Panc1 (cell line): ENCODE measurements around the gene UBE2J2. TPM values are rescaled to one million over a fixed set of nuclear protein-coding genes. Genes with fewer than 3 reads are reported as not detected.
"Not testable (repeated sequence)": the region's sequence is repeated elsewhere in the genome, so short reads cannot be mapped to it uniquely, and the experiment has no call there.

Experiments
- ATAC-seq: fragments of 200-7000 bp; cut with Tn5 transposase; 2 replicates; pipeline ENCODE4 v1.9.1; 2020; ENCODE audit warnings: mild to moderate bottlenecking, moderate library complexity
- BruUV-seq: library from RNA; stranded (reverse); fragments of 400-500 nt; replicated peaks from 2 replicates; lab custom pipeline; 2021; lab: Mats Ljungman, UMichigan
- CTCF ChIA-PET: fragments of 300-600 bp; sonication (Branson Sonifier 250); formaldehyde crosslinking; loops from one replicate; lab custom pipeline; 2022; ENCODE audit warnings: antibody characterized with exemption; lab: Charles Lee
- POLR2A ChIA-PET: fragments of 300-600 bp; sonication (Branson Sonifier 250); formaldehyde crosslinking; loops from one replicate; lab custom pipeline; 2022; ENCODE audit warnings: antibody characterized with exemption; lab: Charles Lee
- DNase-seq: peaks from one replicate; pipeline ENCODE4 v3.0.0-alpha.2; 2010; ENCODE audit warnings: low read depth, low spot score
- H3K27ac ChIP-seq: 2 replicates; pipeline ENCODE4 v1.5.1; 2011; ENCODE audit warnings: mild to moderate bottlenecking, low read length, inconsistent platforms
- H3K27me3 ChIP-seq: fragments of 200-500 bp; sonication (Bioruptor generic); 2 replicates; pipeline ENCODE4 v1.6.0; 2014; ENCODE audit warnings: low read length, inconsistent platforms; ENCODE audit not compliant: control insufficient read depth, insufficient read depth
- H3K36me3 ChIP-seq: fragments of 200-500 bp; sonication (Bioruptor generic); 2 replicates; pipeline ENCODE4 v1.5.1; 2014; ENCODE audit warnings: inconsistent platforms, mild to moderate bottlenecking, low read length, moderate library complexity; ENCODE audit not compliant: control insufficient read depth, insufficient read depth
- H3K4me1 ChIP-seq: 2 replicates; pipeline ENCODE4 v1.5.1; 2011; ENCODE audit warnings: inconsistent platforms, mild to moderate bottlenecking, low read length, moderate library complexity; ENCODE audit not compliant: control insufficient read depth, insufficient read depth
- H3K4me3 ChIP-seq, 2 experiments: 2 replicates each; pipeline ENCODE4 v1.5.1; 2011 to 2012; ENCODE audit warnings: low read depth in 2 of 2, low read length in 2 of 2, mild to moderate bottlenecking in 2 of 2, inconsistent platforms in 1 of 2, moderate library complexity in 1 of 2
- H3K9me3 ChIP-seq: fragments of 200-500 bp; sonication (Bioruptor generic); 2 replicates; pipeline ENCODE4 v1.5.1; 2014; ENCODE audit warnings: low read depth, mild to moderate bottlenecking, inconsistent platforms, low read length, moderate library complexity; ENCODE audit not compliant: control insufficient read depth, insufficient read depth
- CTCF ChIP-seq: fragments of 450-650 bp; IDR thresholded peaks from 2 replicates; pipeline ENCODE4 v1.5.1; 2017; ENCODE audit warnings: mild to moderate bottlenecking
- POLR2AphosphoS5 ChIP-seq: IDR thresholded peaks from 2 replicates; pipeline ENCODE4 v1.6.1; 2012; ENCODE audit warnings: mild to moderate bottlenecking, low read depth, low read length, moderate library complexity
- REST ChIP-seq, 2 experiments: IDR thresholded peaks; 2 replicates each; pipeline ENCODE4 v1.6.1; 2011 to 2012; ENCODE audit warnings: low read depth in 2 of 2, control low read depth in 1 of 2, low read length in 1 of 2, mild to moderate bottlenecking in 1 of 2, moderate library complexity in 1 of 2; ENCODE audit not compliant: insufficient read depth in 1 of 2
- SIN3A ChIP-seq: IDR thresholded peaks from 2 replicates; pipeline ENCODE4 v1.6.1; 2012; ENCODE audit warnings: low read depth, mild to moderate bottlenecking, low read length, moderate library complexity, borderline replicate concordance; ENCODE audit not compliant: insufficient read depth
- TCF7L2 ChIP-seq: IDR thresholded peaks from 2 replicates; pipeline ENCODE4 v1.6.1; 2011; ENCODE audit warnings: mild to moderate bottlenecking, low read depth, low read length, inconsistent platforms
- in situ Hi-C: cut with HindIII; loops from 2 replicates; pipeline ENCODE4 v1.10.0; 2016; ENCODE audit warnings: low sequenced_read_pairs, low pct_unique_long_range_greater_than_20kb
- intact Hi-C: fragments of 100-400 bp; cut with micrococcal nuclease; formaldehyde crosslinking; loops from one replicate; pipeline ENCODE4 v1.10.0; 2022; ENCODE audit not compliant: unreplicated experiment
- total RNA-seq: library from RNA; stranded (reverse); gene quantifications from one replicate; pipeline ENCODE4 v1.2.1, GENCODE V29; 2021; ENCODE audit not compliant: unreplicated experiment

The UBE2J2 gene
- total RNA-seq, 1 experiment from 2014 or later: 101 TPM

DNA sequence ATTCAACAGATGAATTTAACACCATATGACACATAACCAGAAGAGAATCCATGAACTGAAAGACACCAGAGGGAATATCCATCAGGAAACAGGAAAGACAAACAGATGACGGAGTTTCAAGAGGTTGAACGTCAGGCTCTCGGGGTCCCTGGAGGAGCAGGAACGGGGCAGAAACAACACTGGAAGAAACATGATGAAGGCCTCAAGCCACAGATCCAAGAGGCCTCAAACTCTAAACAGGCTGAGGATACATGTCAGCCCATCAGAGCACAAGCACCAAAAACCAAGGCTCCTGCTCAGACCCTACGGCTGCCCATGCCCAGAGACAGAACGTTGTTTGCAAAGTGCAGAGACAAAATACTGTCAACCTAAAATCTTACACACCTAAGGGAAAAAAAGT lies 43.8 kb upstream of the UBE2J2 start:
- DNase-seq (no peak), ATAC-seq (no peak)
- no peaks in the 10 kb centered on the region for H3K9me3 ChIP-seq
- intact Hi-C loops (no loop called here), in situ Hi-C loops (no loop called here)
- peak overlapping the region; percentile 3; the same call in 1 of the 2 replicates for H3K27ac ChIP-seq
- no peak overlapping the region for H3K4me3 ChIP-seq
- peaks cover 33% of the 10 kb centered on the region for H3K4me1 ChIP-seq
- H3K27me3 ChIP-seq: no peaks in the 10 kb centered on the region
- POLR2A ChIA-PET: interaction anchor here (0.6 kb wide), 1 partner anchor 316 kb away, joined by 3 read pairs; no protein-coding TSS in a partner anchor
- TF ChIP-seq REST (IDR thresholded peaks at IDR 0.05; ENCODE audit: insufficient read depth in 1 of 2, low read depth in 2 of 2, low read length in 1 of 2) (no peak), CTCF (no peak), TCF7L2 (no peak), SIN3A (no peak), POLR2AphosphoS5 (no peak)
- TSS peak; percentile 83 for BruUV-seq
- CTCF ChIA-PET: no interaction called here
- no peaks in the 10 kb centered on the region; the same call in none of the 2 replicates for H3K36me3 ChIP-seq

- H3K9me3 ChIP-seq, CTCF ChIA-PET, H3K36me3 ChIP-seq, H3K4me3 ChIP-seq, intact Hi-C loops, H3K27ac ChIP-seq, in situ Hi-C loops, H3K27me3 ChIP-seq, ATAC-seq, BruUV-seq, POLR2A ChIA-PET, DNase-seq: not testable (repeated sequence)
- peaks cover 27% of the 10 kb centered on the region for H3K4me1 ChIP-seq
Measured at GRCh38 chr1:1316199-1316598, 42.5 kb upstream of the UBE2J2 start.

DNA sequence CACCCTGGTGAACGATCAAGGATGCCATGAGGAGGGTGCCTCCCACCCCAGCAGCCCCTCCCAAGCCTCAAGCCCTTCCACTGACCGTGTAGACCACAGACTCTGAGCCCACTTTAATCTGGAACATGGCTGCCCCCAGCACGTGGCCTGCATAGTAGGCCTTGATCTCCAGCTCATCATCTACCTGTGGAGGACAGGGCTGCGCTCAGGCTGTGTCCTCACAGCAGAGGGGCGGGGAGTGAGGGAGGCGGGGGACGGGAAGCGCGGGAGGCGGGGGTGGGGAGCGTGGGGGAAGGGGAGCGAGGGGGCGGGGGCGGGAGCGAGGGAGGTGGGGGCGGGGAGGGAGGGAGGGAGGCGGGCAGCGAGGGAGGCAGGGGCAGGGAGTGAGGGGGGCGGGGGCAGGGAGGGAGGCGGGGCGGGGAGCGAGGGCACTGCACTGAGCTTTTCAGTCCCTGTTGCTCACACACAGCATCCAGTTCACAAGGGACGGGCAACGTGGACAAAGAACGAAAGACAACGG lies 41.8 kb upstream of the UBE2J2 start:
- in situ Hi-C loops: no loop called here
- Histone ChIP-seq H3K9me3 (no peaks in the 10 kb centered on the region), H3K4me3 (no peak overlapping the region), H3K27ac (no peak overlapping the region), H3K27me3 (no peaks in the 10 kb centered on the region), H3K36me3 (no peaks in the 10 kb centered on the region; the same call in none of the 2 replicates), H3K4me1 (peaks cover 21% of the 10 kb centered on the region)
- POLR2A ChIA-PET: no interaction called here
- no peak for DNase-seq
- TF ChIP-seq CTCF: no peak
- TF ChIP-seq POLR2AphosphoS5: 0 out of 2 replicates have a peak, but pooled peaks have one; percentile 30
- CTCF ChIA-PET: no interaction called here
- intact Hi-C loops: no loop called here
- no TSS peak for BruUV-seq
- no peak for ATAC-seq
